Measurements from ENCODE around the gene GNAI2.
A peak's percentile ranks its signal among the peaks of the same experiment; 100 is the strongest.
"Not testable (repeated sequence)": the region's sequence is repeated elsewhere in the genome, so short reads cannot be mapped to it uniquely, and the experiment has no call there.

Gene GNAI2

DNA sequence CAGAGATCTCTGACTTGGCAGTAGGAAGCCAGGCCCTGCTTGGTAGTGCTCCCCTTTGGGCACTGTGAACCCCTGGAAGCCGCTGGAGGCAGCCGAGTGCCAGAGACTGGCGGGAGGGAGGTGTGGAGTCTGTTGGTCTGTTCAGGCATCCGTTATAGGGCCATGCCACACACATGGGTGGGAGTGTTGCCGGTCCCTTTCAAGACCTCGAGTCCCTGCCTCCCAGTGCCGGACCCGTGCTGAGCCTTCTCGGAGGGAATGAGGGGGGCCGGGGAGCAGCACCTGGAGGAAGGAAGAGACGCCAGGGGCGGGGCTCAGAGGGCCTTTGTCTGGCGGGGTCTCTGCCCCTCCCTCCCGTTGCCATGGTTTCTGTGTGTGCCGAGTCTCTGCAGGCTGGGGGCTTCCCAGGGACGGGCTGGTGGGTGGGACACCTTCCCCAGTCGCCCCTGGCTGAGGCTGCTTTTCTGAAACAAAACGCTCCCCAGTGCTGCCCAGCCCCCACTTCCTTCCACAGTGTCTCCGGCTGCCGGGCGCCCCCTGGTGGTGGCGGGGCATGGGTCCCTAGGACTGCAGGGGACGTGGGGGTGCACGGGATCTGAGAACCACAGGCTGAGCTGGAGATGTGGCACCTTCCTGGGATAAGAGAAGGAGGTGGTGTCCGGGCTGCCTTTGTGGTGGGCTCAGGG, 10.0 kb downstream of the GNAI2 start:
- peak; percentile 90 for DNase-seq

DNA sequence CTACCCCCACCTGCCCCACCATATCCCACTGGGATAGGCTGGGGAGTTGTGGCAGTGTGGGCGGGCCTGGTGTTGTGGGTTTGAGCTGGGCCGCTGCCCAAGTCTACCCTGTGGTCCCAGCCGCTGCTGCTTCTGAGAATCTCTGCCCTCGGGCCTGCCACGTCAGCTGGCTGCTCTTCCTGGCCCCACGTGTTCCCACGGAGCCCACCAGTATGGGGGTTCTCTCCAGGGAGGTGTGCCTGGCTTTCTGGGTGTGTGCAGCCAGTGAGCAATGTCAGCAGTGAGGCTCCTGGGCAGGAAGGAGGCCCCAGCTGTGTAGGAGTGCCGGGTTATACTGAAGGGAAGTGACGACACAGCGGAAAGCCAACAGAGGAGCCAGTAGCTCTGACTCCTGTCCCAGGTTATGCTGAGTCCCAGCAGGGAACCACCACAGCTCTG, 10.5 kb downstream of the GNAI2 start:
- peak; percentile 83 for DNase-seq

DNA sequence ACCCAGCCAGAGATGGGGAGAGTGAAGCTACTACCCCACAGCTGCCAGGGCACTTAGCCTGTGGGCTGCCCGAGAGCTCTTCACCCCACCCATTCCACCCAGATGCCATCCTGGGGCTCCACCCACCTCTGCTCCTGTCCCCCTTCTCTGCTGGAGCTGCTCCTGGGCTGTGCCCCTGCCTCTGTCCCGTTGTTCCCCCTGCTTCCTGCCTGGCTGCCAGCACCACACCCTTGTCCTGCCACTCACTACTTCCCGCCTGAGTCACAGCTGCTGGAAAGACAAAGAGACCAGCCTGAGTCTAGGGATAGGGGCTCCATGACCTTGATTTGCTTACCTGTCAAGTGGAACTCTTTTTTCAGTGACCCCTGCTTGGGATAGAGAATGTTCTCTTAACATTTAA, 12.4 kb downstream of the GNAI2 start:
- no peak for DNase-seq

DNA sequence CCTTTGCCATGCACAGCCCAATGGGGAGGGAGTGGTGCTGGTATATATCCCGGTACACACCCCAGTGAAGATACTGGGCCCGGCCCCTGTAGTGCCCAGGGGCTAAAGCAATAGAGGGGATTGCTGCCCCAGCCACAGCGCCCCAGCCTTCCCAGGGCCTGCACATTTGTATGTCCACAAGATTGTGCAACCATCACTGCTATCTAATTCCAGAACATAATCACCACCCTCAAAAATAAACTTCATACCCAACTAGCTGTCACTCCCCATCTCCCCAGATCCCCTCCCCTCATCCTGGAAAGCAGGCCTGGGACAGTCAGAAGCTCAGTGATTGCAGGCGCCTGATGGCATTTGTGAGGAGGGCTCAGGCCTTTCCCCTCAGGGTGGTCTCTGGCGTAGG, 13.5 kb downstream of the GNAI2 start:
- DNase-seq = no peak

DNA sequence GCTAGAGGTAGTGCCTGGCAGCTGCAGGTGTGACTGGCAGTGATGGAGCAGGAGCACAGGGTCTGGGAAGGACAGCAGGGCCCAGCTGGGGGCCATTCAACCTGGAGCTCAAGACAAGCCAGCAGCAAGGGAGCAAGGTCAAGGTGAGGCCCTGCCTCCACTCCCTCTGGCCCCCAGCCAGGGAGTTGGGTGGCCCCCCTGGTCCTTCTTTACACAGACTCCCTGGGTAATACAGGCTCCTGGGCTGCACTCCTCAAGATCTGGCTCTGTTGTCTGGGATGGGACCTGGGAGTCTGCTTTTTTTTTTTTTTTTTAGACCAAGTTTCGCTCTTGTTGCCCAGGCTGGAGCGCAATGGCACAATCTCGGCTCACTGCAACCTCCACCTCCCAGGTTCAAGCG, 14.5 kb downstream of the GNAI2 start:
- DNase-seq = no peak

DNA sequence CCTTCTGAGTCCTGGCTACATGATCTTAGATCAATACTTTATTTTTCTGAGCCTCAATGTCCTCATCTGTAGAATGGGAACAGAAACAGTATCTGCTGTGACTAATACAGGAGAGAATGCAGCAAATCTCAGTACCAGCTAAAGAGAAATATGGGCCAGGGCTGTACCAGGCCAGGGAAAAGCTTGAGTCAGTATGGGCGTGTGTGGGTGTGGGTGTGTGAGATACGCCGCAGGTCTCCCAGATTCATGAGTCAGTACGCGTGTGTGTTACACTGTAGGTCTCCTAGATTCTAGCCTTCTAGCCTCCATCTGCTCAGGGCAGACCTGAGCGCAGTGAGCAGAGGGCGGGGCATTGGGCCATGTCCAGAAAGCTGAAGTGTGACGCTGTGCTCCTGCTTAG, 15.2 kb downstream of the GNAI2 start:
- DNase-seq = no peak

DNA sequence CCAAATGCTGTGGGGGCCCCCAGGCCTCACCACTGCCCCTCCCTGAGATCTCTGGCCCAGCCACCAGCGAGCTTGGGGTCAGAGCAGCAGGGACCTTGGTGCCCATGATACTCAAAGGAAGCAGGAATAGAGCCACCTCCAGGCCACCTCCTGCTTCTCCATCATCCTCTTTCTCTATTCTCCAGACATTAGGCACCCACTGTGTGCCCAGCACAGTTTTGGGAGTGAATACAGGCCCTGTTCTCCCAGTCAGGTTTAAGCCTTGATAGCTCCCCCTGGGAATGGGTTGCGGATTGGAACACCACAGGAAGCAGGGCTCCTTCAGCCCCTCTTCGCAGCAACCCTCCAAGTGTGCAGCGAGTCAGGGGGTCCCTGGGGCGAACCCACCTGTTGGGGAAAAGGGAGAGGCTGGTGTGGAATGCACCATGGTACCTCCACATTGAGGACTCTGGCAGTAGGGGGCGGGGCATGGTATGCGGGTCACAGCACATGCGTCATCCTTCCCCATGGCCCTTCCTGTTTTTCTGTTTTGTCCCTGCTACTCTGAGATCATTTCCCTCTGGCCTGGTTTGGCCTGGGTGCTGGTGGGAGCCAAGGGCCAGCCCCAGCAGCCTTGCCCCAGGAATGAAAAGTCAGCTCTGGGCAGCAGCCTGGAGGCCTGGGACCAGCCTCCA, 18.7 kb downstream of the GNAI2 start:
- DNase-seq = peak; percentile 70

DNA sequence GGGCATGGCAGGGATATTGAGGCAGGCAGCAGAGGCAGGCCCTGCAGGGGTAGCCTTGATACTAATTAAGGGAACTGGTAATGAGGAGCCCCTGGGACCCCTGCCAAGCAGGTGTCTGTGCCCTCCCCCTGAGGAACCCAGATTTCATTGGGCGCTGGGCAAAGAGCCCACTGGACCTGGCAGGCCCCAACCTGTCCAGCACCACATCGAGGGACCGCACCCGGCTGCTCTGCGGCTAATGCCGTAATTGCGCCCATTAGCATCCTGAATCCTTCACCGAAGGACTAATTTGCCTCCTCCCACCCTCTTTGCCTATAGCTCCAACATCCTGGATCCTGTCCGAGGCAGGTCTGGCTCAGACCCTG, 19.2 kb downstream of the GNAI2 start:
- no peak for DNase-seq

DNA sequence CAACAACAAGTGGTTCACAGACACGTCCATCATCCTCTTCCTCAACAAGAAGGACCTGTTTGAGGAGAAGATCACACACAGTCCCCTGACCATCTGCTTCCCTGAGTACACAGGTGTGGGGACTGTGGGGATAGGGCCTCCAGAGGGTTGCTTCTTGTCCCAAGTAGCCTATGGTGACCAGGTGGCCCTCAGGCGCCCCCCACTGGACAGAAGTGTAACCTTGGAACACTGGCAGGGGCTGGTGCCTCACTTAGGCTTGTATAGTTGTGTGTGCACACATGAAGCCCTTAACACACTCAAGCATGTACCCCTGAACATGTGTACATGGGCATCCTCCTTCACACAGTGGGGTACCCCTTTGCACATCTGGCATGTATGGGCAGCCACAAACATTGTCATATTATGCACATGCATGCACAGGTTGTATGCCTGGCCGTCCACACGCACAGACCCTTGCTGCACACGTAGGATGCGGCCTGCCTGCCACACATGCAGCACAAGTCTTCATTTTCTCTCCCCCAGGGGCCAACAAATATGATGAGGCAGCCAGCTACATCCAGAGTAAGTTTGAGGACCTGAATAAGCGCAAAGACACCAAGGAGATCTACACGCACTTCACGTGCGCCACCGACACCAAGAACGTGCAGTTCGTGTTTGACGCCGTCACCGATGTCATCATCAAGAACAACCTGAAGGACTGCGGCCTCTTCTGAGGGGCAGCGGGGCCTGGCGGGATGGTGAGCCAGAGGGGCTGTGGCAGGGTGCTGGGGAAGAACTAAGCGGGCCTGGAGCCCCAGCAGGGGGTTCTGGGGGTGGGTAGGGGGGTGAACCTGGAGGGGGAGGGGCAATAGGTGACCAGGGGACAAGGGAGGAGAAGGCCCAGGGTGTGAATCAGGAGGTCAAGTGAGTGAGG, 21.2 kb downstream of the GNAI2 start:
- peak; percentile 29 for DNase-seq

DNA sequence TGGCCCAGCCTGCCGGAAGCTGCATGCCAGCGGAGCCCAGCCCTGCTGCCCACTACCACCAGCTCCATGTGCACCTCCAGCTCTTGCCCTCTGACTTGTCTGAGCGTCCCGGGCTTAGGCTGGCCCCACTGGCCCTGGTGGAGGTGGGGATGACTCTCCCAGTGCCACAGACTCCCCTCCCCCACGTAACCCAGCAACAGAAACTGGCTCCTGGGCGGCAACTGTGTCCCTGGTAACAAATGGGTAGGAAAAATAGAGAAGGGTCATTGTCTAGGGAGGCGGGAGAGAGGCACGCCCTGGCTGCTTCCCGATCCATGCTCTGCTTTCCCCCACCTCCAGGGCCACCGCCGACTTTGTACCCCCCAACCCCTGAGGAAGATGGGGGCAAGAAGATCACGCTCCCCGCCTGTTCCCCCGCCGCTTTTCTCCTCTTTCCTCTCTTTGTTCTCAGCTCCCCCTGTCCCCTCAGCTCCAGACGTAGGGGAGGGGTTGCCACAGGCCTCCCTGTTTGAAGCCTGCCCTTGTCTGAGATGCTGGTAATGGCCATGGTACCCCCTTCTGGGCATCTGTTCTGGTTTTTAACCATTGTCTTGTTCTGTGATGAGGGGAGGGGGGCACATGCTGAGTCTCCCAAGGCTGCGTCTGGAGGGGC, 22.2 kb downstream of the GNAI2 start:
- no peak for DNase-seq

DNA sequence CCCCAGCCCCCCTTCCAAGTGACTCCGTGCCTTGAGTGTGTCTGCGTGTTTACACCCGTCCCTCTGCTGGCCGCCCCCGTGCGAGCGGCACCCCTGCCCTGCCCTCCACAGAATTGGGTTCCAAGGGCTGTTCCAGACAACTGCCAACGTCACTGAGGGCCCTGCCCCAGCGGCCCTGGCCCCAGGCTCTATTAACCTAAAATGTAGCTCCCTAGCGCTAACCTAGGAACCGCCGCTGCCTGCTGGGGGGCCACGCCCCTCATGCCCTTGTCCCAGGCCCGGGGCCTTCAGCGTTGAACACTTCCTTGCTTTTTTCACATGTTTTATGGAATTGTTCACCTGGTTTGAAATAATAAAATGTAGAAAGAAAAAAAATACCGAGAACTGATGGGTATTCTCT, 23.0 kb downstream of the GNAI2 start:
- no peak for DNase-seq

DNA sequence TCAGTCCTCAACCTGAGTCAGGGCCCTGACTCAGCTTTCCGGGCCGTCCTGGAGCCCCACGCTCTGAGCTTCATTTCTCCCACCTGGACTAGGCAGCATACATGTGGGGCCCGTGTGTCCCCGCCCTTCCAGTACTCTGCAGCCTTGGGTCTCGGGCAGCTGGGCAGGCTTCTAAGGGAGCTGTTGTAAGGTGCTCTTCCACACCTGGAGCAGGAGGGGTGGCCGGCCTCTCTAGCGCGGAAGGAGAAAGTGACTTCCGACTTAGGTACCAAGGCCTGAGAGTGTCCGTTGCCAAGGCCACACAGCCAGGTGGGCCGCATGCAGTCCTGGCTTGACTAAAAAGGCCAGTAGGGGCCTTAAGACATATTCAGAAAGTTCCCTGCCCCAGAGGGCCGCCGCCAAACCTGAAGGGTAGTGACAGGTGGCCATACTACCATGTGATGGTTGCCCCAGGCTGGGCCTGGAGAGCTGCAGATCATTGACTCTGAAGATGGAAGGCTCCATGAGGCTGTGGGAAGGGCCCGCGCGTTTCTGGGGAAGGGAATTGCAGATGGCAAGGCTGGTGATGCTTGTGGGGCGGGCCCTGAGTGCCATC, 23.5 kb downstream of the GNAI2 start:
- DNase-seq = no peak

DNA sequence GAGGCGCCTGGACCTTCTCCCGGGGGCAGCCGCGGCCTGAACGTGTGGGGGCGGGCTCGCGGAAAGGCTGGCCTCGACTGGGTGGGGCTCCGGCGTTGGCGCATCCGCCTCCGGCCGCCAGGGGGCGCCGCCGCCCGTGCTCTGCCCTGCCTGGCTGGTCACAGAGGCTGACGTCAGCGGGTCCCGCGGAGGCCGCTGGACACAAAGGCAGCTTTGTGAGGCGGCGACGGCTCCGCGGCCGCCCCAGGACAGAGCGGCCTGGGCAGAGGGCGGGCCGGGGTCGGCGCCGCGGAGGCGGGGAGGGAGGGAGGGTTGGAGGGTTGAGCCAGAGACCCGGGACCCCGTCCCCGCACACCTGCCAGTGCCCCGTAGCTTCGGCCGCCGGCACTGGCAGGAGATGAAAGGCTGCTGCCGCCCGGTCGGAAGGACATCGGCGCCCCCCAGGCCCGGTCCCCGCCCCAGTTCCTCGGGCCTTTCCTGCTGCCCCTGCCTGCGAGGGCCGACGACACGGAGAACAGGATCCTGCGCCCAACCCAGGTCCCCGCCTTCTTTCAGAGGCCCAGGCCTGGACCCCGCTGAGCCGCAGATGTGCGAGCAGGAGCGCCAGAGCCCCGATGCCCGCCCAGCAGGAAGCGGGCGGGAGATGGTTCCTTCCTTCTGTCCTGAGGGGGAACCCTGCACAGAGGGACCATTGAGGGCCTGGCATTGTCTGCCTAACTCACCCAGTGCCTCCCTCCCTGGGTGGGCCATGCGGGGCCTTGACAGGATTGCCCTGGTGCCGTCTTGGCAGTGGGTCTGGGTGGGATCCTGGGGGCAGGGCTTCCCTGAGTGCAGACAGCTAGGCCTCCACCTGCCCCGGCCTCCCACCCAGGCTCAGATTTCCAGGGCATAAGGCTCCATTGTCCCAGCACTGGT, 24.3 kb downstream of the GNAI2 start:
- DNase-seq = peak; percentile 86

DNA sequence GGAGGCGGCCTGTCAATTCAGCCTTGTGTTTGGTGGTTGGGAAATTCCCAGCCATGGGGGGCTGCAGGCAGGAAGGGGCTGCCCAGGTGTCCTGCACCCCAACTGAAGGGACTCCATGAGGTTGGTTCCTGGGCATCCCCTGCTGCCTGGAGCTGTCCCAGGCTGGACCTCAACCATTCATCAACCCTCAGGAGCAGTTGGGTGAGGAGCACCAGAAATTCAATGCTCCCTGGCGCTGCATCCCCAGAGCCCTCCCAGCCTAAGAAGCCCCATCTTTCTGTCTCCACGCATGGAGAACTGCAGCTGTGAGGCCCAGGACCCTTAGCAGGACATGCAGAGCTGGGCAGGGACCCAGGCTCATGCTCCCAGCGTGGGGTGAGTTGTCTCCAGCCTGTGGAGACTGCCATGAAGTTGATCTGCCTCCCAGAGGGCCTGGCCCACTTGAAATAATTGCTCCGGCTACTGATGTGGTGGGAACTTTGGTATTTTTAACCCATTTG, 25.0 kb downstream of the GNAI2 start:
- no peak for DNase-seq

DNA sequence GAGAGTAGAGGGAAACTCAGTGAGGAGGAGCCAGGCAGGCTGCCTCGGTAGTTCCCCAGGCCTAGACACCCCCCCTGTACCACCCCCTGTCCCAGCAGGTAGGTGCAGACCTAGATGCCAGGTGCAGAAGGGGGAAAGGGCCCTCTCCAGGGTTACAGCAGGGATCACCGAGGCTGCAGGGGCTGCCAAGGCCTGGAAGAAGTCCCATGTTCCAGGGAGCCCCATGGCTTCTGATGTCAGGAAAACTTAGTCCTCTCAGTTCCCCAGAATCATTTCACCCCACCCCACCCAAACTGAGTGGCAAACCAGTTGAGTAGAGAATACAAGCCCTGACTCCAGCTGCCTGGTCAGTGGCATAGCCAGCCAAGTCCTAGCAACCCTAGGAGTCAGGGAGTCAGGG, 25.5 kb downstream of the GNAI2 start:
- no peak for DNase-seq

DNA sequence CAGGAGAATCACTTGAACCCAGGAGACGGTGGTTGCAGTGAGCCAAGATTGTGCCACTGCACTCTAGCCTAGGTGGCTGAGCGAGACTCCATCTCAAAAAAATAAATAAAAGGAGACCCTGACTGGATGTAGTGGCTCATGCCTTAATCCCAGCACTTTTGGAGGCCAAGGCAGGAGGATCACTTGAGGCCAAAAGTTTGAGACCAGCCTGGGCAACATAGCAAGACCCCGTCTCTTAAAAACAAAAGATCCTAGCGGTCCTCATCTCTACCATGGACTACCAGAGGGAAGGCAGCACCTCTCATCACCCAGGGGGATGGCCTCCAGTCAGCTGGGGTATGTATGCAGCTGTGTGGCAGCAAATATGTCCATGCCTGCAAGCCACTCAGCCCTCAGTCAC, 26.2 kb downstream of the GNAI2 start:
- DNase-seq = not testable (repeated sequence)

DNA sequence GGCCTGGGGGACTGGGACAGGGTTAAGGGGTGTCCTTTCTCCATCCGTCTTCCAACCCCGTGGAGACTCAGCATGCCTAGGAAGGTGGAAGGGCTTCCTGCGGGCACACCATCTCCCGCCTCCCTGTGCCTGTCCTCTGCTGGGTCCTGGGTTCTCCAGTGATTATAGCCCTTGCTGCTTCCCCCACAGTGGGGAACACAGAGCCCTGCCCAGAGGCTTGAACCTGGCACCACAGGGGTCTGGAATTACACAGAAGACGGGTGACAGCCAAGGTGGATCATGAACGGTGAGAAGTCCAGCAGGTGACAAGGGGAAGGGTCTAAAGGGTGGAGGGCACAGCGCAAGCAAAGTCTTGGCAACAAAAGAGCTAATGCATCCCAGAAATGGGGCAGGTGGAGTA, 26.8 kb downstream of the GNAI2 start:
- DNase-seq = no peak

DNA sequence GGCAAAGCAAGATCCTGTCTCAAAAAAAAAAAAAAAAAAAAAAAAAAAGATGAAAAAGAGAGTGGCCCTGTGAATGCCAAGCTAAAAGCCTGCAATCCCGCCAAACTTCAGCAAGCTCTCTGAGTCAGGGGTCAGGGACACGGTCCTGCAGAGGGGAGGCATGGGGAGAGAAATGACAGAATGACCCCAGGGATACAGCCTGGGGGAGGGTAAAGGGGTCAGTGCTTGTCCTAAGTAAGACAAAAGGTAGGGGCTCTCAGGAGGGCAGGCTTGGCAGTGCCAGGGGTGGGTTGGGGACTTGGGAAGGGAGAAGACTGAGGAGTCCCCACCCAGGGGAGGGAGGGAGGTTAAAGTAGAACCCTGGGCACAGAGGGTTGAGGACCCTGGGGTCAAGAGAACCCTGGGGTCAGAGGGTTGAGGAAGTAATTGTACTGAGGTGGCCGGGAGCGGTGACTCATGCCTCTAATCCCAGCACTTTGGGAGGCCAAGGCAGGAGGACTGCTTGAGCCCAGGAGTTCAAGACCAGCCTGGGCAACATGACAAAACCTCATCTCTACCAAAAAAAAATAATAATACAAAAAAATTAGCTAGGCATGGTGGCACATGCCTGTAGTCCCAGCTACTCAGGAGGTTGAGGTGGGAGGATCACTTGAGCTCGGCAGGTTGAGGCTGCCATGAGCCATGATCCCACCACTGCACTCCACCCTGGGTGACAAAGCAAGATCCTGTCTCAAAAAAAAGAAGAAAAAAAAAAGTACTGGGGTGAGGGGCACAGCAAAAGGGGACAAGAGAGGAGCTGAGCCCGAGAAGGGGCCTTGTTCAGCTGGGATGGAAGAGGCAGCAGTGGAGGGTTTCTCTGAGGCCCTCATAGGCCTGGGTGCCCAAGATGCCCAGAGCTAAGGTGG, 27.7 kb downstream of the GNAI2 start:
- DNase-seq = no peak

DNA sequence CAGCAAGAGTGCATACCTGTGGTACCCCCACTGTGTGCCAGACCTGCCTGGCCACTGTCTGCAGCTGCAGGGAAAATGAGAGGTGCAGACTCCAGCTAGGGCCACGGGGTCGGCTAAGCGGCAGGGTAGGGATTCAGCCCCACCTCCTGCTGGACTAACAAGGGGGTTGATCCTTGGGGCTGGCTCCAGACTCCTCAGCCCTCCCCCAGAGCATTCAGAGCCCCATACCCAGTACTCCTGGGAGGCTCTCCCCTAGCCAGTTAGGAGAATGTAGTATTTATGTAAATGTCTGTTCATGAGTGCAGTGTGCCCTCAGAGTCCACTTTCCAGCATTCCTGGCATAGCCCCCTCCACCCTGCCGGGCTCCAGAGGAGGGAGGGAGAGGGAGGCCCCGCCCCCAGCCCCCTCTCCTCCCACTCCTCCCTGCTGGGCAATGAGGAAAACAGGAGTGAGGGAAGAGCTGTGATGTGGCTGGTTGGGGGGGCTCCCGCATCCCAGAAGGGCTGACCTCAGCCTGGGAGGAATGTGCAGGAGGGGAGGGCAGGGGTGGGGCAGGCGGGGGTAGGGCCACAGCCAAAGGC, 28.5 kb downstream of the GNAI2 start:
- DNase-seq = no peak

DNA sequence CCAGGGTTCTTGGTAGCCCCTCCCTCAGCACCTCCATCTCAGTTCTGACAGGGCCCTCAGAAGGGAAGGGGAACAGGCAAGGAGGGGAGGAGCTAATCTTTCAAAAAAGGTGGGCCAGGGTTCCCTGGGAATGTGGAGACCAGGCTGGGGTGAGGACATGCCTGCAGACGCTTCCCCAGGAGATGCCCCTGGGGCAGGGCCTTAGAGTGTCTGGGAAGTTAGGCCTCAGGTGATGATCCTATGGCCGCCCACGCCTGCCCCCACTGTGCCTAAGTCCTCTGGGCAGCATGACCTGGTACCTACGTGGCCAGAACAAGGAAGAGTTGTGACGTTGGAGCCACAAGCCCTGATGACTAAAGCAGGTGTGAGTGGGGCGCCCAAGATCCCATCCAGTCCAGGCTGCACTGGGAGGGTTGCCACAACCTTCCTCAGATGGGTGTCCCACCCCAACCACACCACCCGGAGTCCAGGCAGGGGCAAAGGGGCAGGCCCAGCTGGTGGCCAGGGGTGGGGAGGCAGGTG, 29.0 kb downstream of the GNAI2 start:
- DNase-seq = no peak

Data from CD4-positive, alpha-beta T cell treated with Interleukin-15 for 1 hour (primary cell).